ENCODE measurements around the gene GPC1.

Gene GPC1

GRCh38 chr2:240445961-240446663, 10.6 kb downstream of the GPC1 start:
- no peak for DNase-seq

- no peak for DNase-seq
Observed at GRCh38 chr2:240446664-240447175, 11.3 kb downstream of the GPC1 start.

- no peak for DNase-seq
Observed at GRCh38 chr2:240447331-240447730, 11.9 kb downstream of the GPC1 start.

- no peak for DNase-seq
Observed at GRCh38 chr2:240447934-240448333, 12.5 kb downstream of the GPC1 start.

- no peak for DNase-seq
Observed at GRCh38 chr2:240448387-240449274, 13.2 kb downstream of the GPC1 start.

- DNase-seq, result no peak
Observed at GRCh38 chr2:240449764-240450531, 14.5 kb downstream of the GPC1 start.

GRCh38 chr2:240450532-240451107, 15.2 kb downstream of the GPC1 start:
- DNase-seq, result peak; percentile 13

- peak; percentile 20 for DNase-seq
Observed at GRCh38 chr2:240451108-240451611, 15.7 kb downstream of the GPC1 start.

- peak; percentile 30 for DNase-seq
Observed at GRCh38 chr2:240451791-240452461, 16.5 kb downstream of the GPC1 start.

- DNase-seq, result peak; percentile 79
Observed at GRCh38 chr2:240452462-240453256, 17.2 kb downstream of the GPC1 start.

GRCh38 chr2:240453461-240454105, 18.1 kb downstream of the GPC1 start:
- DNase-seq, result peak; percentile 25

GRCh38 chr2:240454106-240454901, 18.8 kb downstream of the GPC1 start:
- DNase-seq, result peak; percentile 17

GRCh38 chr2:240455272-240455646, 19.8 kb downstream of the GPC1 start:
- DNase-seq, result no peak

- peak; percentile 36 for DNase-seq
Observed at GRCh38 chr2:240455647-240456446, 20.4 kb downstream of the GPC1 start.

- DNase-seq, result peak; percentile 36
Observed at GRCh38 chr2:240456447-240457222, 21.2 kb downstream of the GPC1 start.

- DNase-seq, result peak; percentile 12
Observed at GRCh38 chr2:240457223-240458043, 22.0 kb downstream of the GPC1 start.
